Testis (tissue), 3 donors: ENCODE measurements around the gene CRHR1. TPM values are rescaled to one million over a fixed set of nuclear protein-coding genes. Genes with fewer than 3 reads are reported as not detected.

Experiments used
- DNase-seq: peaks from one replicate; pipeline ENCODE4 v3.0.0-alpha.2; 2019
- H3K27ac ChIP-seq, 2 donors: fragments of 200-600 bp; sonication (generic); one replicate each; pipeline ENCODE4 v1.5.1; 2019
- H3K27me3 ChIP-seq: fragments of 200-600 bp; sonication (generic); one replicate; pipeline ENCODE4 v1.5.1; 2019
- H3K36me3 ChIP-seq: fragments of 200-600 bp; sonication (generic); one replicate; pipeline ENCODE4 v1.5.1; 2017; ENCODE audit warnings: low read depth; ENCODE audit errors: missing control alignments
- H3K4me1 ChIP-seq: fragments of 200-600 bp; sonication (generic); one replicate; pipeline ENCODE4 v1.5.1; 2019
- H3K4me3 ChIP-seq, 2 donors: fragments of 200-600 bp; sonication (generic); one replicate each; pipeline ENCODE4 v1.5.1; 2017 to 2019
- H3K9me3 ChIP-seq: fragments of 200-600 bp; sonication (generic); one replicate; pipeline ENCODE4 v1.5.1; 2017
- CTCF ChIP-seq, 3 experiments: fragments of 450-650 bp in 2 of 3; fragments of 200-600 bp in 1 of 3; sonication (generic) in 1 of 3; IDR thresholded peaks; one replicate each; pipeline ENCODE4 v1.5.1; 2016 to 2019; ENCODE audit warnings: antibody characterized with exemption in 3 of 3, mild to moderate bottlenecking in 2 of 3, moderate library complexity in 1 of 3
- POLR2A ChIP-seq: fragments of 450-650 bp; IDR thresholded peaks from one replicate; pipeline ENCODE4 v1.6.1; 2017; ENCODE audit warnings: antibody characterized with exemption, mild to moderate bottlenecking, moderate library complexity
- WGBS, 2 donors: methylation state at CpG; one replicate each; pipeline ENCODE4 v1.1.5; 2018; 5-methylcytosine and 5-hydroxymethylcytosine counted together
- intact Hi-C: fragments of 100-400 bp; cut with DNase I; formaldehyde crosslinking; loops from one replicate; pipeline ENCODE4 v1.15.1; 2023; ENCODE audit warnings: low total_unique reads
- polyA plus RNA-seq: library from polyadenylated mRNA; stranded (reverse); fragments of 350-450 nt; fragmentation: Illumina TruSeq; extraction: RNeasy Lipid Tissue Mini Kit (QIAGEN cat#74804); gene quantifications from one replicate; pipeline ENCODE4 v1.2.3, GENCODE V29; 2014; ENCODE audit warnings: low read depth, low replicate concordance; ENCODE audit not compliant: insufficient read depth
- total RNA-seq, 2 donors: library from RNA; depleted of rRNA; stranded (reverse); fragments of >200 nt; gene quantifications; one replicate each; pipeline ENCODE4 v1.2.3, GENCODE V29; 2016

The CRHR1 gene
- total and polyA plus RNA-seq, 3 donors from 2014 or later: 0.55 to 1.9 (median 0.55) TPM

- Histone ChIP-seq H3K4me1 (no peaks in the 10 kb centered on the region), H3K4me3 (no peak overlapping the region), H3K27me3 (no peaks in the 10 kb centered on the region), H3K27ac (no peak overlapping the region), H3K9me3 (no peaks in the 10 kb centered on the region), H3K36me3 (no peaks in the 10 kb centered on the region)
- WGBS, 2 donors: 87% methylated on average over 17 of the region's 17 CpGs
- intact Hi-C loops: no loop called here
- DNase-seq: no peak
- TF ChIP-seq CTCF (IDR thresholded peaks at IDR 0.05): no peak
- TF ChIP-seq POLR2A: no peak
Measured at GRCh38 chr17:45814622-45815606, 30.8 kb downstream of the CRHR1 start.

- Histone ChIP-seq H3K4me1 (no peaks in the 10 kb centered on the region), H3K9me3 (no peaks in the 10 kb centered on the region), H3K27ac (no peak overlapping the region), H3K4me3 (no peak overlapping the region), H3K27me3 (no peaks in the 10 kb centered on the region), H3K36me3 (no peaks in the 10 kb centered on the region)
- no peak for DNase-seq
- intact Hi-C loops: no loop called here
- TF ChIP-seq POLR2A: no peak
- TF ChIP-seq CTCF (IDR thresholded peaks at IDR 0.05): no peak
- WGBS, 2 donors: 86 to 94% methylated on average over 6 of the region's 6 CpGs
Measured at GRCh38 chr17:45815752-45816151, 31.6 kb downstream of the CRHR1 start.

- no peaks in the 10 kb centered on the region for H3K9me3 ChIP-seq
- WGBS, 2 donors: 75 to 82% methylated on average over 3 to 6 of the region's 6 CpGs
- intact Hi-C loops: no loop called here
Measured at GRCh38 chr17:45818041-45818440, 33.9 kb downstream of the CRHR1 start.

GRCh38 chr17:45818699-45819098 is 34.6 kb downstream of the CRHR1 start:
- TF ChIP-seq POLR2A: no peak
- TF ChIP-seq CTCF (IDR thresholded peaks at IDR 0.05): no peak
- no peak for DNase-seq
- WGBS, 2 donors: 33 to 58% methylated on average over 4 of the region's 4 CpGs
- H3K27ac ChIP-seq: no peak overlapping the region
- H3K36me3 ChIP-seq: no peaks in the 10 kb centered on the region
- H3K4me1 ChIP-seq: no peaks in the 10 kb centered on the region
- intact Hi-C loops: no loop called here
- H3K4me3 ChIP-seq: no peak overlapping the region
- no peaks in the 10 kb centered on the region for H3K9me3 ChIP-seq
- H3K27me3 ChIP-seq: no peaks in the 10 kb centered on the region

More at GRCh38 chr17:45818041-45818440, 33.9 kb downstream of the CRHR1 start:
- Histone ChIP-seq H3K36me3 (no peaks in the 10 kb centered on the region), H3K27ac (no peak overlapping the region), H3K4me3 (no peak overlapping the region), H3K27me3 (no peaks in the 10 kb centered on the region), H3K4me1 (no peaks in the 10 kb centered on the region)
- TF ChIP-seq CTCF (IDR thresholded peaks at IDR 0.05) (no peak), POLR2A (no peak)
- no peak for DNase-seq
